Uterus (tissue), 4 donors: Measurements from ENCODE around the gene ABHD6. TPM values are rescaled to one million over a fixed set of nuclear protein-coding genes. Genes with fewer than 3 reads are reported as not detected.
A peak's percentile ranks its signal among the peaks of the same experiment; 100 is the strongest.

Experiments used
- DNase-seq, 2 donors: peaks; one replicate each; pipeline ENCODE4 v3.0.0-alpha.2; 2019 to 2020
- H3K27ac ChIP-seq, 2 donors: fragments of 200-600 bp; sonication (generic); 1 replicate in 1 of 2; 2 replicates in 1 of 2; pipeline ENCODE4 v1.5.1; 2016 to 2018
- H3K27me3 ChIP-seq, 2 donors: fragments of 200-600 bp; sonication (generic); one replicate each; pipeline ENCODE4 v1.5.1; 2018 to 2019; ENCODE audit warnings: control low read depth in 1 of 2
- H3K36me3 ChIP-seq, 2 donors: fragments of 200-600 bp; sonication (generic); one replicate each; pipeline ENCODE4 v1.5.1; 2019; ENCODE audit warnings: control low read depth in 1 of 2
- H3K4me1 ChIP-seq, 2 donors: fragments of 200-600 bp; sonication (generic); one replicate each; pipeline ENCODE4 v1.5.1; 2018 to 2019; ENCODE audit warnings: control low read depth in 1 of 2
- H3K4me3 ChIP-seq, 2 donors: fragments of 200-600 bp; sonication (generic); 1 replicate in 1 of 2; 2 replicates in 1 of 2; pipeline ENCODE4 v1.5.1; 2018 to 2019; ENCODE audit warnings: mild to moderate bottlenecking in 1 of 2
- H3K9me3 ChIP-seq, 2 donors: fragments of 200-600 bp; sonication (generic); one replicate each; pipeline ENCODE4 v1.5.1; 2019; ENCODE audit warnings: control low read depth in 1 of 2
- CTCF ChIP-seq, 4 experiments: fragments of 200-600 bp in 2 of 4; fragments of 450-650 bp in 2 of 4; sonication (generic) in 2 of 4; IDR thresholded peaks; one replicate each; pipeline ENCODE4 v1.5.1; 2016 to 2019; ENCODE audit warnings: antibody characterized with exemption in 4 of 4, mild to moderate bottlenecking in 2 of 4, moderate library complexity in 1 of 4
- POLR2A ChIP-seq, 2 donors: fragments of 450-650 bp; IDR thresholded peaks; one replicate each; pipeline ENCODE4 v1.6.1; 2016; ENCODE audit warnings: antibody characterized with exemption in 2 of 2, mild to moderate bottlenecking in 1 of 2, moderate library complexity in 1 of 2
- intact Hi-C: fragments of 100-400 bp; cut with DNase I; formaldehyde crosslinking; loops from one replicate; pipeline ENCODE4 v1.15.1; 2023; ENCODE audit warnings: low total_unique reads
- total RNA-seq, 4 donors: library from RNA; depleted of rRNA in 3 of 4; stranded (reverse); fragments of >200 nt in 3 of 4; gene quantifications; one replicate each; pipeline versions ENCODE4 v1.1.0 to v1.2.4, GENCODE V29; 2014 to 2023
- donor health status: DM: yes; HTN: yes; CAD: no.

The ABHD6 gene
- total RNA-seq, 4 donors from 2014 or later: 6.7 to 20.6 (median 15.8) TPM

GRCh38 chr3:58207954-58208353 lies 29.6 kb upstream of the ABHD6 start:
- no peak overlapping the region for H3K4me3 ChIP-seq
- DNase-seq: no peak
- no peaks in the 10 kb centered on the region for H3K4me1 ChIP-seq
- intact Hi-C loops: no loop called here
- H3K27me3 ChIP-seq: no peaks in the 10 kb centered on the region
- no peak overlapping the region for H3K27ac ChIP-seq
- TF ChIP-seq CTCF (IDR thresholded peaks at IDR 0.05) (no peak), POLR2A (IDR thresholded peaks at IDR 0.05) (no peak)
- H3K9me3 ChIP-seq: no peaks in the 10 kb centered on the region
- no peaks in the 10 kb centered on the region for H3K36me3 ChIP-seq

- H3K4me3 ChIP-seq: no peak overlapping the region
- DNase-seq: no peak
- no peak overlapping the region for H3K27ac ChIP-seq
- H3K4me1 ChIP-seq: no peaks in the 10 kb centered on the region
- H3K27me3 ChIP-seq: no peaks in the 10 kb centered on the region
- H3K36me3 ChIP-seq: no peaks in the 10 kb centered on the region
- H3K9me3 ChIP-seq: no peaks in the 10 kb centered on the region
- intact Hi-C loops: no loop called here
- TF ChIP-seq POLR2A (IDR thresholded peaks at IDR 0.05): no peak
- no peak for TF ChIP-seq CTCF (IDR thresholded peaks at IDR 0.05)
Measured at GRCh38 chr3:58209933-58210332, 27.7 kb upstream of the ABHD6 start.

GRCh38 chr3:58210761-58211460 lies 26.7 kb upstream of the ABHD6 start, which contains the start of gene DNASE1L3:
TSS of gene DNASE1L3 (minus strand) at chr3:58210972. CDS start at chr3:58210906, 66 bp downstream.
- Histone ChIP-seq H3K4me3 (no peak within 1 kb of the TSS), H3K27me3 (no peaks in the 10 kb centered on the region), H3K36me3 (no peaks in the 10 kb centered on the region), H3K27ac (no peak within 1 kb of the TSS), H3K4me1 (no peaks in the 10 kb centered on the region), H3K9me3 (no peaks in the 10 kb centered on the region)
- intact Hi-C loops: no loop called here
- TF ChIP-seq POLR2A (IDR thresholded peaks at IDR 0.05): no peak
- DNase-seq: no peak

- intact Hi-C loops: no loop called here
- Histone ChIP-seq H3K9me3 (no peaks in the 10 kb centered on the region), H3K27ac (peak overlapping the region in 1 of 2 donors; percentile 13), H3K4me1 (peaks cover 0 to 5% of the 10 kb centered on the region in 2 donors), H3K36me3 (no peaks in the 10 kb centered on the region), H3K27me3 (no peaks in the 10 kb centered on the region), H3K4me3 (no peak overlapping the region)
- DNase-seq: no peak
- TF ChIP-seq POLR2A (IDR thresholded peaks at IDR 0.05): no peak
- no peak for TF ChIP-seq CTCF (IDR thresholded peaks at IDR 0.05)
Measured at GRCh38 chr3:58214484-58215316, 22.9 kb upstream of the ABHD6 start.

- Histone ChIP-seq H3K9me3 (no peaks in the 10 kb centered on the region), H3K4me3 (no peak overlapping the region), H3K27me3 (no peaks in the 10 kb centered on the region), H3K27ac (no peak overlapping the region), H3K4me1 (peaks cover 0 to 5% of the 10 kb centered on the region in 2 donors), H3K36me3 (no peaks in the 10 kb centered on the region)
- intact Hi-C loops: no loop called here
- no peak for DNase-seq
- no peak for TF ChIP-seq POLR2A (IDR thresholded peaks at IDR 0.05)
Measured at GRCh38 chr3:58215317-58216025, 22.1 kb upstream of the ABHD6 start.
